Measurements from ENCODE around the gene PCDHA13. TPM values are rescaled to one million over a fixed set of nuclear protein-coding genes. Genes with fewer than 3 reads are reported as not detected.
"Not testable (repeated sequence)": the region's sequence is repeated elsewhere in the genome, so short reads cannot be mapped to it uniquely, and the experiment has no call there.

PCDHA13 gene, protein sequence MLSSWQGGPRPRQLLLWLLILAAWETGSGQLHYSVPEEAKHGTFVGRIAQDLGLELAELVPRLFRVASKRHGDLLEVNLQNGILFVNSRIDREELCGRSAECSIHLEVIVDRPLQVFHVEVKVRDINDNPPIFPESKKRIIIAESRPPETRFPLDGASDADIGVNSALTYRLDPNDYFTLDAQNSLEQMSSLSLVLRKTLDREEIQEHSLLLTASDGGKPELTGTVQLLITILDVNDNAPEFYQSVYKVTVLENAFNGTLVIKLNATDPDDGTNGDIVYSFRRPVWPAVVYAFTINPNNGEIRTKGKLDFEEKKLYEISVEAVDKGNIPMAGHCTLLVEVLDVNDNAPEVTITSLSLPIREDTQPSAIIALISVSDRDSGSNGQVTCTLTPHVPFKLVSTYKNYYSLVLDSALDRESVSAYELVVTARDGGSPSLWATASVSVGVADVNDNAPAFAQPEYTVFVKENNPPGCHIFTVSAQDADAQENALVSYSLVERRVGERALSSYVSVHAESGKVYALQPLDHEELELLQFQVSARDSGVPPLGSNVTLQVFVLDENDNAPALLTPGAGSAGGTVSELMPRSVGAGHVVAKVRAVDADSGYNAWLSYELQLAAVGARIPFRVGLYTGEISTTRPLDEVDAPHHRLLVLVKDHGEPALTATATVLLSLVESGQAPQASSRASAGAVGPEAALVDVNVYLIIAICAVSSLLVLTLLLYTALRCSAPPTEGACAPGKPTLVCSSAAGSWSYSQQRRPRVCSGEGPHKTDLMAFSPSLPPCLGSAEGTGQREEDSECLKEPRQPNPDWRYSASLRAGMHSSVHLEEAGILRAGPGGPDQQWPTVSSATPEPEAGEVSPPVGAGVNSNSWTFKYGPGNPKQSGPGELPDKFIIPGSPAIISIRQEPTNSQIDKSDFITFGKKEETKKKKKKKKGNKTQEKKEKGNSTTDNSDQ
- 5.4 to 6.1 TPM (median 5.8 TPM) in 3 replicates for total RNA-seq

DNA sequence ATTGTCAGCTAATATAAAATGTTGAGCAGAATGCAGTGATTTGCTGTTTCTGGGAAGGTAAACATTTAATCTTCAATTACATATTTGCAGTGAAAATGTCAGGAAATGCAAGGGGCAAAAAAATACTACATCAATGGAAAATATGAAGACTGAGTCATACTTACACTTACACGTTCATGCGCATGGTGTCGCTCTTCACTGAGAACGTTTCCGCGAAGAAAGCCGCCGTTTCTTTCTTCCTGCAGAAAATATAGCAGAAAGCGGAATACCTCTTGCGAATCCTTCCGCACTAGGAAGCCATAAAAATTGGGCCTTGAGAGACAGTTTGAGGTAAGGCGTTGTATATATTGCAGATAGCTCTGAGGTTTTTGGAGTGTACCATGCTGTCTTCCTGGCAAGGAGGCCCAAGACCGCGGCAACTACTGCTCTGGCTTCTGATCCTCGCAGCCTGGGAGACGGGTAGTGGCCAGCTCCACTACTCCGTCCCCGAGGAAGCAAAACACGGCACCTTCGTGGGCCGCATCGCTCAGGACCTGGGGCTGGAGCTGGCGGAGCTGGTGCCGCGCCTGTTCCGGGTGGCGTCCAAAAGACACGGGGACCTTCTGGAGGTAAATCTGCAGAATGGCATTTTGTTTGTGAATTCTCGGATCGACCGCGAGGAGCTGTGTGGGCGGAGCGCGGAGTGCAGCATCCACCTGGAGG, at the start of gene PCDHA13:
Gene PCDHA13, plus strand, starts transcription at position 236 of the 702 bp plus-strand sequence. Its CDS starts 145 bp downstream, at position 381.
- H3K27me3 Mint-ChIP-seq (ENCODE audit: low read depth), result no peaks in the 10 kb centered on the region
- TF ChIP-seq, protein P1, sequence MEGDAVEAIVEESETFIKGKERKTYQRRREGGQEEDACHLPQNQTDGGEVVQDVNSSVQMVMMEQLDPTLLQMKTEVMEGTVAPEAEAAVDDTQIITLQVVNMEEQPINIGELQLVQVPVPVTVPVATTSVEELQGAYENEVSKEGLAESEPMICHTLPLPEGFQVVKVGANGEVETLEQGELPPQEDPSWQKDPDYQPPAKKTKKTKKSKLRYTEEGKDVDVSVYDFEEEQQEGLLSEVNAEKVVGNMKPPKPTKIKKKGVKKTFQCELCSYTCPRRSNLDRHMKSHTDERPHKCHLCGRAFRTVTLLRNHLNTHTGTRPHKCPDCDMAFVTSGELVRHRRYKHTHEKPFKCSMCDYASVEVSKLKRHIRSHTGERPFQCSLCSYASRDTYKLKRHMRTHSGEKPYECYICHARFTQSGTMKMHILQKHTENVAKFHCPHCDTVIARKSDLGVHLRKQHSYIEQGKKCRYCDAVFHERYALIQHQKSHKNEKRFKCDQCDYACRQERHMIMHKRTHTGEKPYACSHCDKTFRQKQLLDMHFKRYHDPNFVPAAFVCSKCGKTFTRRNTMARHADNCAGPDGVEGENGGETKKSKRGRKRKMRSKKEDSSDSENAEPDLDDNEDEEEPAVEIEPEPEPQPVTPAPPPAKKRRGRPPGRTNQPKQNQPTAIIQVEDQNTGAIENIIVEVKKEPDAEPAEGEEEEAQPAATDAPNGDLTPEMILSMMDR (IDR thresholded peaks at IDR 0.05; ENCODE audit: unreplicated experiment), result no peak
- H3K27ac Mint-ChIP-seq, result no peak within 1 kb of the TSS
- no peak within 1 kb of the TSS for H3K4me3 Mint-ChIP-seq
- peaks cover 55% of the 10 kb centered on the region for H3K36me3 Mint-ChIP-seq
- H3K9me3 Mint-ChIP-seq, result peaks cover 41% of the 10 kb centered on the region
- H3K4me1 Mint-ChIP-seq, result no peaks in the 10 kb centered on the region
- no peak for DNase-seq (ENCODE audit: low spot score in 2 of 2, unreplicated experiment in 2 of 2)

DNA sequence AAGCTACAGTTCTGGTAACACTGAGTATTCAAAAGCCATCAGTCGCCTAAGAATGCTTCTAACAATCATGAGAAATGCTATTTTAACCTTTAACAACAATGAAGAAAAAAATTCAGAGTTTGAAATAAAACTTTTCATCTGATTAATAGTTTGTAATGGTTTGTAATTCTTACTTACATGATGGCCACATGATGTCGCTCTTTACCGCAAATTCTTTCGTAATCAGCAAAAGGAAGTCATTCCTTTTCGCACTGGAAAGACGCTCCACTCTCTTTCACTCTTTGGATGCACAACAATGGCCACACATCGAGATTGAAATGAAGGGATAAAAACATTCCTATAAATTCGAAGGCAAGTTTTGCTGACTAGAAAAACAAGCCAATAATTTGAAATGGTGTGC, 47.9 kb upstream of the PCDHA13 start, which contains the start of gene PCDHA7:
Gene PCDHA7, plus strand, starts transcription at position 277 of the 400 bp plus-strand sequence. Its CDS starts 115 bp downstream, at position 392.
- H3K27me3 Mint-ChIP-seq (ENCODE audit: low read depth), result no peaks in the 10 kb centered on the region
- no peak within 1 kb of the TSS for H3K27ac Mint-ChIP-seq
- TF ChIP-seq, protein P1 (IDR thresholded peaks at IDR 0.05; ENCODE audit: unreplicated experiment), result no peak
- DNase-seq (ENCODE audit: low spot score in 2 of 2, unreplicated experiment in 2 of 2), result no peak
- peaks cover 67% of the 10 kb centered on the region for H3K36me3 Mint-ChIP-seq
- no peaks in the 10 kb centered on the region for H3K4me1 Mint-ChIP-seq
- H3K9me3 Mint-ChIP-seq, result peaks cover 36% of the 10 kb centered on the region
- no peak within 1 kb of the TSS for H3K4me3 Mint-ChIP-seq

DNA sequence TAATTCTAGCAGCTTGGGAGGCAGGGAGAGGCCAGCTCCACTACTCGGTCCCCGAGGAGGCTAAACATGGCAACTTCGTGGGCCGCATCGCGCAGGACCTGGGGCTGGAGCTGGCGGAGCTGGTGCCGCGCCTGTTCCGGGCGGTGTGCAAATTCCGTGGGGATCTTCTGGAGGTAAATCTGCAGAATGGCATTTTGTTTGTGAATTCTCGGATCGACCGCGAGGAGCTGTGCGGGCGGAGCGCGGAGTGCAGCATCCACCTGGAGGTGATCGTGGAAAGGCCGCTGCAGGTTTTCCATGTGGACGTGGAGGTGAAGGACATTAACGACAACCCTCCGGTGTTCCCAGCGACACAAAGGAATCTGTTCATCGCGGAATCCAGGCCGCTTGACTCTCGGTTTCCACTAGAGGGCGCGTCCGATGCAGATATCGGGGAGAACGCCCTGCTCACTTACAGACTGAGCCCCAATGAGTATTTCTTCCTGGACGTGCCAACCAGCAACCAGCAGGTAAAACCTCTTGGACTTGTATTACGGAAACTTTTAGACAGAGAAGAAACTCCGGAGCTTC, 47.4 kb upstream of the PCDHA13 start:
- H3K4me1 Mint-ChIP-seq; DNase-seq (ENCODE audit: low spot score in 2 of 2, unreplicated experiment in 2 of 2); H3K27ac Mint-ChIP-seq; H3K27me3 Mint-ChIP-seq (ENCODE audit: low read depth); H3K4me3 Mint-ChIP-seq: not testable (repeated sequence)
- H3K9me3 Mint-ChIP-seq, result peaks cover 38% of the 10 kb centered on the region
- H3K36me3 Mint-ChIP-seq, result peaks cover 63% of the 10 kb centered on the region

DNA sequence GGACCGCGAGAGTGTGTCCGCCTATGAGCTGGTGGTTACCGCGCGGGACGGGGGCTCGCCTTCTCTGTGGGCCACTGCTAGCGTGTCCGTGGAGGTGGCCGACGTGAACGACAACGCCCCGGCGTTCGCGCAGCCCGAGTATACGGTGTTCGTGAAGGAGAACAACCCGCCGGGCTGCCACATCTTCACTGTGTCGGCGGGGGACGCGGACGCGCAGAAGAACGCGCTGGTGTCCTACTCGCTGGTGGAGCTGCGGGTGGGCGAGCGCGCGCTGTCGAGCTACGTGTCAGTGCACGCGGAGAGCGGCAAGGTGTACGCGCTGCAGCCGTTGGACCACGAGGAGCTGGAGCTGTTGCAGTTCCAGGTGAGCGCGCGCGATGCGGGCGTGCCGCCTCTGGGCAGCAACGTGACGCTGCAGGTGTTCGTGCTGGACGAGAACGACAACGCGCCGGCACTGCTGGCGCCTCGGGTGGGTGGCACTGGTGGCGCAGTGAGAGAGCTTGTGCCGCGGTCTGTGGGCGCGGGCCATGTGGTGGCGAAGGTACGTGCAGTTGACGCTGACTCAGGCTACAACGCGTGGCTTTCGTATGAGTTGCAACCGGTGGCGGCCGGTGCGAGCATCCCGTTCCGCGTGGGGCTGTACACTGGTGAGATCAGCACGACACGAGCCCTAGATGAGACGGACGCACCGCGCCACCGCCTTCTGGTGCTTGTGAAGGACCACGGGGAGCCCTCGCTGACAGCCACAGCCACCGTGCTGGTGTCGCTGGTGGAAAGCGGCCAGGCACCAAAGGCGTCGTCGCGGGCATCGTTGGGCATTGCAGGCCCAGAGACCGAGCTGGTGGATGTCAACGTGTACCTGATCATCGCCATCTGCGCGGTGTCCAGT, 46.1 kb upstream of the PCDHA13 start:
- H3K9me3 Mint-ChIP-seq, result peaks cover 43% of the 10 kb centered on the region
- H3K36me3 Mint-ChIP-seq, result peaks cover 66% of the 10 kb centered on the region
- DNase-seq (ENCODE audit: low spot score in 2 of 2, unreplicated experiment in 2 of 2), result no peak
- H3K27ac Mint-ChIP-seq, result no peak overlapping the region
- TF ChIP-seq, protein P1 (IDR thresholded peaks at IDR 0.05; ENCODE audit: unreplicated experiment), result no peak
- no peaks in the 10 kb centered on the region for H3K27me3 Mint-ChIP-seq (ENCODE audit: low read depth)
- H3K4me1 Mint-ChIP-seq, result no peaks in the 10 kb centered on the region
- H3K4me3 Mint-ChIP-seq, result no peak overlapping the region

Data from mesothelial cell of epicardium (in vitro differentiated cells).